H1 (cell line): ENCODE measurements around the gene FGFRL1.

ENCODE experiments used
- ATF2 ChIP-seq: IDR thresholded peaks from 2 replicates; pipeline ENCODE4 v1.6.1; 2012; ENCODE audit warnings: low read length, inconsistent platforms
- CEBPB ChIP-seq: IDR thresholded peaks from 2 replicates; pipeline ENCODE4 v1.6.1; 2012; ENCODE audit warnings: low read depth, low read length
- CHD7 ChIP-seq: fragments of 300-600 bp; sonication (generic); IDR thresholded peaks from 2 replicates; pipeline ENCODE4 v1.7.1; 2012; ENCODE audit warnings: low read length, moderate library complexity, mild to moderate bottlenecking, inconsistent platforms; ENCODE audit not compliant: insufficient replicate concordance
- CTCF ChIP-seq, 3 experiments: IDR thresholded peaks; 1 replicate in 2 of 3; 2 replicates in 1 of 3; pipeline versions ENCODE4 v1.5.1 to v1.6.1; 2011; ENCODE audit warnings: low read length in 3 of 3, mild to moderate bottlenecking in 3 of 3, inconsistent platforms in 2 of 3, low read depth in 1 of 3, moderate library complexity in 1 of 3; ENCODE audit not compliant: insufficient read depth in 1 of 3; ENCODE audit errors: control extremely low read depth in 1 of 3
- KDM1A ChIP-seq: fragments of 200-600, 300-600 bp; sonication (generic); IDR thresholded peaks from 2 replicates; pipeline ENCODE4 v1.7.1; 2016; ENCODE audit warnings: mild to moderate bottlenecking, low read length, borderline replicate concordance

- TF ChIP-seq KDM1A, result no peak
- no peak for TF ChIP-seq ATF2
- TF ChIP-seq CTCF (IDR thresholded peaks at IDR 0.05; ENCODE audit: control extremely low read depth in 1 of 3, insufficient read depth in 1 of 3, low read depth in 1 of 3, low read length in 3 of 3), result no peak
- no peak for TF ChIP-seq CHD7
- TF ChIP-seq CEBPB, result no peak
Observed at GRCh38 chr4:1051472-1051871, 40.0 kb downstream of the FGFRL1 start.
